PFSK-1 (cell line): ENCODE data around the gene IST1.

ENCODE experiments used
- FOXP2 ChIP-seq: optimal IDR thresholded peaks from 2 replicates; pipeline ENCODE3; 2011; ENCODE audit warnings: borderline replicate concordance, control low read depth, inconsistent platforms; ENCODE audit not compliant: insufficient read depth; ENCODE audit errors: extremely low read length, extremely low read depth
- POLR2AphosphoS5 ChIP-seq: IDR thresholded peaks from 2 replicates; pipeline ENCODE4 v1.6.1; 2012; ENCODE audit warnings: low read depth, mild to moderate bottlenecking, control low read depth, low read length, moderate library complexity
- SIN3A ChIP-seq: IDR thresholded peaks from 2 replicates; pipeline ENCODE4 v1.6.1; 2012; ENCODE audit warnings: mild to moderate bottlenecking, low read length, moderate library complexity, borderline replicate concordance; ENCODE audit not compliant: insufficient read depth
- TAF1 ChIP-seq: IDR thresholded peaks from 2 replicates; pipeline ENCODE4 v1.6.1; 2012; ENCODE audit warnings: low read length, control low read depth, borderline replicate concordance; ENCODE audit not compliant: insufficient read depth
- TF ChIP-seq, protein P1 (sequence below), 2 experiments: IDR thresholded peaks; 2 replicates each; pipeline versions ENCODE4 v1.6.1 to v1.8.0; 2011 to 2012; ENCODE audit warnings: low read depth in 2 of 2, low read length in 2 of 2, control low read depth in 1 of 2, inconsistent platforms in 1 of 2, mild to moderate bottlenecking in 1 of 2, moderate library complexity in 1 of 2; ENCODE audit not compliant: insufficient read depth in 1 of 2

IST1 gene

DNA sequence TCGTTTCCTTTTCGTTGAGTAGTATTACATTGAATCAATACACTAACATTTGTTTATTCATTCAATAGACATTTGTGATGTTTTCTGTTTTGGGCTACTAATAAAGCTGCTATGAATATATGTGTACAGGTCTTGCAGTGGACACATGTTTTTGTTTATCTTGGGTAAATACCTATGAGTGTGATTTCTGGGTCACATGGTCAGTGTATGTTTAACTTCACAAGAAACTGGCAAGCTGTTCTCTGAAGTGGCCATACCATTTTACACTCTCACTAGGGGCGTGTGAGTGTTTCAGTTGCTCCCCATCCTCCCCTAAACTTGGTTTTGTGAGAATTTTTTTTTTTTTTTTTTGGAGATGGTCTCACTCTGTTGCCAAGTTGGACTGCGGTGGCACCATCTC is 69.9 kb downstream of the IST1 start:
- TF ChIP-seq FOXP2 (no peak), SIN3A (no peak), POLR2AphosphoS5 (no peak), TAF1 (no peak)
- TF ChIP-seq, protein P1, sequence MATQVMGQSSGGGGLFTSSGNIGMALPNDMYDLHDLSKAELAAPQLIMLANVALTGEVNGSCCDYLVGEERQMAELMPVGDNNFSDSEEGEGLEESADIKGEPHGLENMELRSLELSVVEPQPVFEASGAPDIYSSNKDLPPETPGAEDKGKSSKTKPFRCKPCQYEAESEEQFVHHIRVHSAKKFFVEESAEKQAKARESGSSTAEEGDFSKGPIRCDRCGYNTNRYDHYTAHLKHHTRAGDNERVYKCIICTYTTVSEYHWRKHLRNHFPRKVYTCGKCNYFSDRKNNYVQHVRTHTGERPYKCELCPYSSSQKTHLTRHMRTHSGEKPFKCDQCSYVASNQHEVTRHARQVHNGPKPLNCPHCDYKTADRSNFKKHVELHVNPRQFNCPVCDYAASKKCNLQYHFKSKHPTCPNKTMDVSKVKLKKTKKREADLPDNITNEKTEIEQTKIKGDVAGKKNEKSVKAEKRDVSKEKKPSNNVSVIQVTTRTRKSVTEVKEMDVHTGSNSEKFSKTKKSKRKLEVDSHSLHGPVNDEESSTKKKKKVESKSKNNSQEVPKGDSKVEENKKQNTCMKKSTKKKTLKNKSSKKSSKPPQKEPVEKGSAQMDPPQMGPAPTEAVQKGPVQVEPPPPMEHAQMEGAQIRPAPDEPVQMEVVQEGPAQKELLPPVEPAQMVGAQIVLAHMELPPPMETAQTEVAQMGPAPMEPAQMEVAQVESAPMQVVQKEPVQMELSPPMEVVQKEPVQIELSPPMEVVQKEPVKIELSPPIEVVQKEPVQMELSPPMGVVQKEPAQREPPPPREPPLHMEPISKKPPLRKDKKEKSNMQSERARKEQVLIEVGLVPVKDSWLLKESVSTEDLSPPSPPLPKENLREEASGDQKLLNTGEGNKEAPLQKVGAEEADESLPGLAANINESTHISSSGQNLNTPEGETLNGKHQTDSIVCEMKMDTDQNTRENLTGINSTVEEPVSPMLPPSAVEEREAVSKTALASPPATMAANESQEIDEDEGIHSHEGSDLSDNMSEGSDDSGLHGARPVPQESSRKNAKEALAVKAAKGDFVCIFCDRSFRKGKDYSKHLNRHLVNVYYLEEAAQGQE (IDR thresholded peaks at IDR 0.05; ENCODE audit: insufficient read depth in 1 of 2, low read depth in 2 of 2, low read length in 2 of 2) = no peak

- no peak for TF ChIP-seq SIN3A
- no peak for TF ChIP-seq TAF1
- no peak for TF ChIP-seq FOXP2
- no peak for TF ChIP-seq POLR2AphosphoS5
- TF ChIP-seq, protein P1 (IDR thresholded peaks at IDR 0.05; ENCODE audit: insufficient read depth in 1 of 2, low read depth in 2 of 2, low read length in 2 of 2) = no peak
Measured at GRCh38 chr16:71966932-71967331, 71.6 kb downstream of the IST1 start.

GRCh38 chr16:71969353-71969752 is 74.0 kb downstream of the IST1 start:
- TF ChIP-seq POLR2AphosphoS5 (no peak), SIN3A (no peak), TAF1 (no peak), FOXP2 (no peak)
- TF ChIP-seq, protein P1 (IDR thresholded peaks at IDR 0.05; ENCODE audit: insufficient read depth in 1 of 2, low read depth in 2 of 2, low read length in 2 of 2) = no peak

DNA sequence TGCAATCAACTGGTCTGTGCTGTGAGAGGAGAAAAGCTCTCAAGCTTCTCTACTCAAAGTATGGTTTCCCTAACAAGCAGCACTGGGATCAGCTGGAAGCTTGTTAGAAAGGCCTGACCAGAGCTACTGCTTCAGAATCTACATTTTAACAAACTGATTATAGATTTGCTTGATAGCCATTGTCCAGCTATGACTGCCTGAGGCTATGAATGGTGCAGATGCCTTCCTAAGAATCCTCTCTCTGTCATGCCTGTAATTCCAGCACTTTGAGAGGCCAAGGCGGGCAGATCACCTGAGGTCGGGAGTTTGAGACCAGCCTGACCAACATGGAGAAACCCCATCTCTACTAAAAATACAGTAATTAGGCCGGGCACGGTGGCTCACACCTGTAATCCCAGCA is 76.2 kb downstream of the IST1 start:
- TF ChIP-seq, protein P1 (IDR thresholded peaks at IDR 0.05; ENCODE audit: insufficient read depth in 1 of 2, low read depth in 2 of 2, low read length in 2 of 2) = no peak
- no peak for TF ChIP-seq FOXP2
- no peak for TF ChIP-seq TAF1
- TF ChIP-seq POLR2AphosphoS5 = no peak
- TF ChIP-seq SIN3A = no peak

- TF ChIP-seq FOXP2 (no peak), POLR2AphosphoS5 (no peak), SIN3A (no peak), TAF1 (no peak)
- TF ChIP-seq, protein P1 (IDR thresholded peaks at IDR 0.05; ENCODE audit: insufficient read depth in 1 of 2, low read depth in 2 of 2, low read length in 2 of 2) = no peak
Measured at GRCh38 chr16:71972356-71972755, 77.0 kb downstream of the IST1 start.
